BJ (cell line): ENCODE measurements around the gene CCDC9. TPM values are rescaled to one million over a fixed set of nuclear protein-coding genes. Genes with fewer than 3 reads are reported as not detected.

ENCODE experiments used
- CTCF ChIA-PET: fragments of 350-600 bp; formaldehyde crosslinking; extraction: SDS; loops from one replicate; lab custom pipeline; 2021; ENCODE audit warnings: antibody characterized with exemption, inconsistent platforms; lab: Yijun Ruan, JAX
- POLR2A ChIA-PET: fragments of 300-600 bp; sonication (Branson Sonifier 250); formaldehyde crosslinking; extraction: SDS; loops from one replicate; lab custom pipeline; 2021; ENCODE audit warnings: antibody characterized with exemption; lab: Charles Lee
- DNase-seq: peaks from one replicate; pipeline ENCODE4 v3.0.0-alpha.2; 2011; ENCODE audit warnings: low read depth
- H3K27me3 ChIP-seq: 2 replicates; pipeline ENCODE4 v1.6.0; 2011; ENCODE audit warnings: low read length; ENCODE audit not compliant: control insufficient read depth, insufficient read depth
- H3K36me3 ChIP-seq: 2 replicates; pipeline ENCODE4 v1.5.1; 2011; ENCODE audit warnings: low read length; ENCODE audit not compliant: control insufficient read depth, insufficient read depth
- H3K4me3 ChIP-seq: 2 replicates; pipeline ENCODE4 v1.5.1; 2011; ENCODE audit warnings: low read depth, mild to moderate bottlenecking, control low read depth, low read length
- polyA minus RNA-seq: library from RNA; depleted of rRNA, polyadenylated mRNA; stranded (reverse); fragments of >200 nt; gene quantifications from 2 replicates; pipeline ENCODE4 v1.2.3, GENCODE V29; 2011; rRNA and poly(A)+ RNA removed
- polyA plus RNA-seq: library from polyadenylated mRNA; depleted of rRNA; stranded (reverse); fragments of >200 nt; gene quantifications from 2 replicates; pipeline ENCODE4 v1.2.3, GENCODE V29; 2011; rRNA removed
- TF ChIP-seq, protein P1 (sequence below): IDR thresholded peaks from 2 replicates; pipeline ENCODE4 v1.5.1; 2011; ENCODE audit warnings: low read depth, mild to moderate bottlenecking, control low read depth, inconsistent platforms, low read length, moderate library complexity; ENCODE audit not compliant: insufficient read depth

Gene CCDC9
- polyA plus RNA-seq = 4.1 and 5.5 TPM in 2 replicates
- polyA minus RNA-seq = 3.6 and 4.8 TPM in 2 replicates

DNA sequence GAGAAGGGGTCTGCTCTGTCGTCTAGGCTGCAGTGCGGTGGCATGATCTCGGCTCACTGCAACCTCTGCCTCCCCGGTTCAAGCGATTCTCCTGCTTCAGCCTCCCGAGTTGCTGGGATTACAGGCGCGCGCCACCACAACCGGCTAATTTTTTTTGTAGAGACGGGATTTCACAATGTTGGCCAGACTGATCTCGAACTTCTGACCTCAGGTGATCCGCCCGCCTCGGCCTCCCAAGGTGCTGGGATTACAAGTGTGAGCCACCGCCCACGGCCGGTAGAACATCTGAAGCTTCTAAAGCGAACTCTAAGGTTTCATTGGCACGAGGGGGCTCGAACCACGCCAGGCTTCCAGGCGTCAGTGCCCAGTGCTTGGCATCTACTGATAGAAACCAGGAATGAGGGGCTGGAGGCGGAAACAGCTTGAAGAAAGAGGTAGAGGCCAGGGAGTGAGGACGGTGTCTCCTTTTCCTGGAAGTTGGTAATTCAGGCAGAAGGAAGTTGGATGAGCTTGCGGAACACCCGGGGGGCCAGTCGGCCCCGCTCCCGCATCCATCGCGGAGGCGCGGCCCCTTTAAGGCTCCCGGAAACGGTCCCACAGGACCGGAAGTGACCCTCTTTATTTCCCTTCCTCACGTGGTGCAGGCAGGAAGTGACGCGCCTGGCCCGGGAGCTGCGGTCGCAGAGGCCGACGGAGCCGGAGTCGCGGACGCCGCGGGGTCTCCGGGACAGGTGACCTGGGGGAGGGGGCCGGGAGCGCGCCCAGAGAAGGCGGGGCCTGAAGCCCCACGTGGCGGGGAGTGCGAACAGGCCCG is at the start of gene CCDC9:
Gene CCDC9 (plus strand): TSS at position 647 of the 814 bp plus-strand sequence. CDS start 1,876 bp downstream, outside the sequence.
- Histone ChIP-seq H3K27me3 (no peaks in the 10 kb centered on the region), H3K36me3 (peaks cover 21% of the 10 kb centered on the region), H3K4me3 (peak within 1 kb of the TSS; percentile 63)
- no peak for DNase-seq
- ChIA-PET CTCF (interaction anchor here (0.5 to 5.9 kb wide), 5 partner anchors 10 to 388 kb away, joined by 3 to 85 read pairs (median 3); no protein-coding TSS in a partner anchor), POLR2A (interaction anchor here (0.6 to 1.6 kb wide), 7 partner anchors 12 to 474 kb away, joined by 3 to 15 read pairs (median 4); partner anchors contain the start of gene INAFM1)
- TF ChIP-seq, protein P1, sequence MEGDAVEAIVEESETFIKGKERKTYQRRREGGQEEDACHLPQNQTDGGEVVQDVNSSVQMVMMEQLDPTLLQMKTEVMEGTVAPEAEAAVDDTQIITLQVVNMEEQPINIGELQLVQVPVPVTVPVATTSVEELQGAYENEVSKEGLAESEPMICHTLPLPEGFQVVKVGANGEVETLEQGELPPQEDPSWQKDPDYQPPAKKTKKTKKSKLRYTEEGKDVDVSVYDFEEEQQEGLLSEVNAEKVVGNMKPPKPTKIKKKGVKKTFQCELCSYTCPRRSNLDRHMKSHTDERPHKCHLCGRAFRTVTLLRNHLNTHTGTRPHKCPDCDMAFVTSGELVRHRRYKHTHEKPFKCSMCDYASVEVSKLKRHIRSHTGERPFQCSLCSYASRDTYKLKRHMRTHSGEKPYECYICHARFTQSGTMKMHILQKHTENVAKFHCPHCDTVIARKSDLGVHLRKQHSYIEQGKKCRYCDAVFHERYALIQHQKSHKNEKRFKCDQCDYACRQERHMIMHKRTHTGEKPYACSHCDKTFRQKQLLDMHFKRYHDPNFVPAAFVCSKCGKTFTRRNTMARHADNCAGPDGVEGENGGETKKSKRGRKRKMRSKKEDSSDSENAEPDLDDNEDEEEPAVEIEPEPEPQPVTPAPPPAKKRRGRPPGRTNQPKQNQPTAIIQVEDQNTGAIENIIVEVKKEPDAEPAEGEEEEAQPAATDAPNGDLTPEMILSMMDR = no peak

DNA sequence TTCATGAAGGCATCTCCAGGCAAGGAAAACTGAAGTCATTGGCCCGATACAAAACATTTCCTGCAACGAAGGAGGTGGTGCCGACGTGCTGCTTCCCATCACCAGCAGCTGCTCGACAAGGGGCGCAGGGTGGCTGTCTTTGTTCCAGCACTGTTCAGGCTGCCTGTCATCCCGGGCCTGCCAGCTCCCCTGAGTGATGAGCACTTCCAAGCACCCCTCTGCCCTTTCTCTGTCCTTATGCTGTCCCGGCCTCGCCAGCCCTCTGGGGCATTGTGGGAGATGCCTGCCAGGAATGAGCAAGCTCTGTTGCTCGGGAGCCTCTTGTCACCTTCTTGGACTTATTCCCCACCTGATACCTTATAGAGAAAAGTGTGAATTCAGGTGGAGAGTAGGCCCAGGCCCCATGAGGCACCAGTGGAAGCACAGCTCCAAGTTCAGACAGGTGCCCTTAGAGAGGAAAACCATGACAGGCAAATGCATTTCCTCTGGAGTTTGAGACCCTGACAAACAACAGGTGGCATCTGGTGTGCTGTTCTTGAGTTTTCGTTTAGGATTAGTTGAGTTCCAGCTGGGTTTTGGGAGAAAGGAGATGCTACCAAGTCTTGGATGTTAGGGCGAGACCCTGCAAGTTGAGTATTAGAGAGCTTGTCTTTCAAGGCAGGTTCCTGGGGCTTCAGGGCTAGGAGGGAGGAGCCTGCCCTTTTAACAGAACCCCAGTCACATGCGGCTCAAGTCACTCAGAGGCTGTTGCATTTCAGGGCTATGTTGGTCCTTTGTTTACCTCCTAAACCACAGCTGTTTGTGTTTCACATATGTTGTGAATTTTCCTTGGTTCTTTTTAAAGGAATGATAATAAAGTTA is 46.8 kb upstream of the CCDC9 start:
- ChIA-PET POLR2A (no interaction called here), CTCF (interaction anchor here (0.7 to 11.3 kb wide), 17 partner anchors 10 to 66 kb away, joined by 3 to 229 read pairs (median 8); partner anchors contain the start of gene CCDC9)
- TF ChIP-seq, protein P1 = no peak
- no peak overlapping the region for H3K4me3 ChIP-seq
- peaks cover 14% of the 10 kb centered on the region for H3K36me3 ChIP-seq
- no peak for DNase-seq
- H3K27me3 ChIP-seq = no peaks in the 10 kb centered on the region

DNA sequence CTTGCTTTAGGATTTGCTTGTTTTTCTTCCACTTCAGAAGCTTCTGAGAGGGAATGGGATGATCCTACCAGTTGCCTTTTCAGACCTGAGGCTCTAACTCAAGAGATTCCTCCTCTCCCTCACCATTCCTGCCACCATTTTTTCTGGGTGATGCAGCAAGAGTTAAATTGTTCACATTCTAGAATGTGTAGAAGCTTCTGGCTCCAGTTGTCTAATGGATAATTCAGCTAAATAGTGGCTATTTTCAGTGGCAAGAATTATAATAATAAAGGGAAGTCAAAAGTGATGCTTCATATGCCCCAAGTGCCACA is 46.2 kb upstream of the CCDC9 start:
- peaks cover 14% of the 10 kb centered on the region for H3K36me3 ChIP-seq
- no peak overlapping the region for H3K4me3 ChIP-seq
- ChIA-PET POLR2A (interaction anchor here (0.6 to 1.5 kb wide), 4 partner anchors 16 to 400 kb away, joined by 3 to 13 read pairs (median 4); no protein-coding TSS in a partner anchor), CTCF (interaction anchor here (0.7 to 11.3 kb wide), 24 partner anchors 10 to 131 kb away, joined by 3 to 229 read pairs (median 6); partner anchors contain the start of gene CCDC9)
- no peak for DNase-seq
- H3K27me3 ChIP-seq = no peaks in the 10 kb centered on the region
- TF ChIP-seq, protein P1 = no peak

DNA sequence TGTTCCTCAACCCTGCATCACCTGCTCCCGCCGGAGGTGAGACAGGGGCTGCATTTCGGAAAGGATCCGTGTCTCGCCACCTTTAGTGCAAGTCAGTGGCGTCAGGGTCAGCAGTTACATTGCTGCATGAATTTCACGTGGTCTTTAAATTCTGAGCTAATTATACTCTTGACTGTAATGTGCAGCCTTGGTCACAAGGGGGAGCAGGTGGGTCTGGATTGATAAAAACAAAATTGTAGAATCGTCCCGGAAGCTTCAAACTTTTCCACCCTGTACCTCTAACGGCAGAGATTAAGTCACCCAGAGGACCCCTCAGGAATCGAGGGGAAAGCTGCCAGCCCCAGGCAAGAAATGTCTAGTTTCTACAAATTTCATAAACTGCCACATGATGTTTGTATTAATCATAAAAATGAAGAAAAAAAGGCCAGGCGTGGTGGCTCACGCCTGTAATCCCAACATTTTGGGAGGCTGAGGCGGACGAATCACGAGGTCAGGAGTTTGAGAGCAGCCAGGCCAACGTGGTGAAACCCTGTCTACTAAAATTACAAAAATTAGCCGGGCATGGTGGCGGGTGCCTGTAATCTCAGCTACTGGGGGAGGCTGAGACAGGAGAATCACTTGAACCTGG is 45.5 kb upstream of the CCDC9 start:
- no peaks in the 10 kb centered on the region for H3K27me3 ChIP-seq
- ChIA-PET CTCF (interaction anchor here (0.6 to 11.3 kb wide), 27 partner anchors 9 to 131 kb away, joined by 3 to 229 read pairs (median 6); partner anchors contain the start of gene CCDC9), POLR2A (interaction anchor here (0.6 to 1.5 kb wide), 4 partner anchors 15 to 399 kb away, joined by 3 to 13 read pairs (median 4); no protein-coding TSS in a partner anchor)
- peaks cover 11% of the 10 kb centered on the region for H3K36me3 ChIP-seq
- peak; percentile 50 for DNase-seq
- TF ChIP-seq, protein P1 = peak; percentile 78
- no peak overlapping the region for H3K4me3 ChIP-seq
